HG03039 (cell line): ENCODE results near the gene POU3F1.

Experiments
- ATAC-seq: cut with Tn5 transposase; IDR thresholded peaks from one replicate; pipeline ENCODE4 v1.9.1; 2021; ENCODE audit warnings: mild to moderate bottlenecking, moderate library complexity; ENCODE audit not compliant: unreplicated experiment

POU3F1 gene

GRCh38 chr1:38006008-38006828, 40.4 kb downstream of the POU3F1 start:
- no peak for ATAC-seq

- ATAC-seq, result no peak
Observed at GRCh38 chr1:38005195-38006007, 41.2 kb downstream of the POU3F1 start, which contains the start of gene FHL3. Gene FHL3 (minus strand): TSS chr1:38005514. CDS start chr1:37999412, 6,102 bp downstream.

- ATAC-seq, result no peak
Observed at GRCh38 chr1:38004284-38005108, 42.1 kb downstream of the POU3F1 start.

- ATAC-seq, result no peak
Observed at GRCh38 chr1:38003261-38004250, 43.0 kb downstream of the POU3F1 start.

- ATAC-seq, result no peak
Observed at GRCh38 chr1:38000529-38001455, 45.8 kb downstream of the POU3F1 start.

GRCh38 chr1:38000233-38000528, 46.4 kb downstream of the POU3F1 start:
- ATAC-seq, result no peak

GRCh38 chr1:37999430-38000232, 47.0 kb downstream of the POU3F1 start:
- no peak for ATAC-seq

- no peak for ATAC-seq
Observed at GRCh38 chr1:37998913-37999429, 47.6 kb downstream of the POU3F1 start.

GRCh38 chr1:37998089-37998808, 48.3 kb downstream of the POU3F1 start:
- no peak for ATAC-seq

GRCh38 chr1:37997256-37998088, 49.1 kb downstream of the POU3F1 start:
- no peak for ATAC-seq

- no peak for ATAC-seq
Observed at GRCh38 chr1:37995751-37996345, 50.7 kb downstream of the POU3F1 start.

GRCh38 chr1:37994886-37995566, 51.6 kb downstream of the POU3F1 start:
- ATAC-seq, result no peak
